Measurements from ENCODE around the gene ATXN7L3B.

Gene ATXN7L3B

GRCh38 chr12:74547249-74547648 is 9.6 kb downstream of the ATXN7L3B start:
- no peak for DNase-seq (ENCODE audit: low read depth in 1 of 2, low spot score in 1 of 2)

GRCh38 chr12:74551291-74551690 is 13.7 kb downstream of the ATXN7L3B start:
- DNase-seq (ENCODE audit: low read depth in 1 of 2, low spot score in 1 of 2): no peak

GRCh38 chr12:74552201-74552600 is 14.6 kb downstream of the ATXN7L3B start:
- no peak for DNase-seq (ENCODE audit: low read depth in 1 of 2, low spot score in 1 of 2)

- no peak for DNase-seq (ENCODE audit: low read depth in 1 of 2, low spot score in 1 of 2)
Observed at GRCh38 chr12:74559728-74560127, 22.1 kb downstream of the ATXN7L3B start.

GRCh38 chr12:74563927-74564326 is 26.3 kb downstream of the ATXN7L3B start:
- DNase-seq (ENCODE audit: low read depth in 1 of 2, low spot score in 1 of 2): no peak

GRCh38 chr12:74578486-74578885 is 40.9 kb downstream of the ATXN7L3B start:
- no peak for DNase-seq (ENCODE audit: low read depth in 1 of 2, low spot score in 1 of 2)

- DNase-seq (ENCODE audit: low read depth in 1 of 2, low spot score in 1 of 2): no peak
Observed at GRCh38 chr12:74579446-74579845, 41.8 kb downstream of the ATXN7L3B start.

GRCh38 chr12:74579981-74580380 is 42.3 kb downstream of the ATXN7L3B start:
- no peak for DNase-seq (ENCODE audit: low read depth in 1 of 2, low spot score in 1 of 2)

- no peak for DNase-seq (ENCODE audit: low read depth in 1 of 2, low spot score in 1 of 2)
Observed at GRCh38 chr12:74581439-74581838, 43.8 kb downstream of the ATXN7L3B start.

GRCh38 chr12:74584483-74585062 is 46.9 kb downstream of the ATXN7L3B start:
- no peak for DNase-seq (ENCODE audit: low read depth in 1 of 2, low spot score in 1 of 2)

- DNase-seq (ENCODE audit: low read depth in 1 of 2, low spot score in 1 of 2): no peak
Observed at GRCh38 chr12:74586251-74586650, 48.6 kb downstream of the ATXN7L3B start.
